HG03095 (cell line): ENCODE measurements around the gene TBX21.
A peak's percentile ranks its signal among the peaks of the same experiment; 100 is the strongest.

Experiments
- ATAC-seq: cut with Tn5 transposase; IDR thresholded peaks from one replicate; pipeline ENCODE4 v1.9.1; 2021; ENCODE audit warnings: moderate library complexity; ENCODE audit not compliant: unreplicated experiment

TBX21 gene

GRCh38 chr17:47733047-47733673 is at the start of gene TBX21:
TSS of gene TBX21 (plus strand) at chr17:47733236. CDS start at chr17:47733455, 219 bp downstream.
- peak; percentile 59 for ATAC-seq

GRCh38 chr17:47684025-47684424 is 49.0 kb upstream of the TBX21 start:
- no peak for ATAC-seq

- no peak for ATAC-seq
Measured at GRCh38 chr17:47684535-47685193, 48.4 kb upstream of the TBX21 start.

GRCh38 chr17:47685556-47686275 is 47.3 kb upstream of the TBX21 start:
- no peak for ATAC-seq

- no peak for ATAC-seq
Measured at GRCh38 chr17:47686276-47686635, 46.8 kb upstream of the TBX21 start.

GRCh38 chr17:47686664-47687327 is 46.2 kb upstream of the TBX21 start:
- ATAC-seq = no peak

- ATAC-seq = no peak
Measured at GRCh38 chr17:47687328-47687690, 45.7 kb upstream of the TBX21 start.

- ATAC-seq = no peak
Measured at GRCh38 chr17:47687748-47688147, 45.3 kb upstream of the TBX21 start.

GRCh38 chr17:47690121-47690520 is 42.9 kb upstream of the TBX21 start:
- no peak for ATAC-seq

GRCh38 chr17:47692137-47692894 is 40.7 kb upstream of the TBX21 start:
- no peak for ATAC-seq

- ATAC-seq = no peak
Measured at GRCh38 chr17:47692895-47693730, 39.9 kb upstream of the TBX21 start.

- ATAC-seq = no peak
Measured at GRCh38 chr17:47693731-47694580, 39.1 kb upstream of the TBX21 start, which contains the start of gene TBKBP1. TSS of gene TBKBP1 (plus strand) at chr17:47694161. CDS start at chr17:47696113, 1,952 bp downstream.

- no peak for ATAC-seq
Measured at GRCh38 chr17:47694581-47695428, 38.2 kb upstream of the TBX21 start.

GRCh38 chr17:47695429-47696376 is 37.3 kb upstream of the TBX21 start:
- ATAC-seq = no peak

- no peak for ATAC-seq
Measured at GRCh38 chr17:47696717-47697642, 36.1 kb upstream of the TBX21 start.
